H1 (cell line): ENCODE measurements around the gene SMG1. TPM values are rescaled to one million over a fixed set of nuclear protein-coding genes. Genes with fewer than 3 reads are reported as not detected.

ENCODE experiments used
- CTCF ChIA-PET: fragments of 300-600 bp; sonication (Branson Sonifier 250); formaldehyde crosslinking; loops from one replicate; lab custom pipeline; 2021; ENCODE audit not compliant: partially characterized antibody; lab: Charles Lee
- POLR2A ChIA-PET: fragments of 300-600 bp; sonication (Branson Sonifier 250); formaldehyde crosslinking; loops from one replicate; lab custom pipeline; 2021; ENCODE audit warnings: inconsistent platforms; ENCODE audit not compliant: partially characterized antibody; lab: Charles Lee
- DNase-seq, 2 experiments: peaks; one replicate each; pipeline versions ENCODE4 v3.0.0 to v3.0.0-alpha.2; 2010 to 2022; ENCODE audit warnings: low spot score in 2 of 2, low read depth in 1 of 2, mixed read lengths in 1 of 2
- FAIRE-seq: peaks from 2 replicates; lab custom pipeline; 2011; peaks lifted over from hg19 to GRCh38; lab: Jason Lieb, UNC
- H2AFZ ChIP-seq: 2 replicates; pipeline ENCODE4 v1.8.1; 2012; ENCODE audit warnings: low read length, inconsistent platforms
- H2AK5ac ChIP-seq: 2 replicates; pipeline ENCODE4 v1.6.1; 2013; ENCODE audit warnings: low read depth, low read length
- H2BK120ac ChIP-seq: replicated peaks from 2 replicates; pipeline ENCODE3; 2013; ENCODE audit warnings: low read depth, low read length, inconsistent platforms
- H2BK12ac ChIP-seq: 2 replicates; pipeline ENCODE4 v1.6.1; 2013; ENCODE audit warnings: low read depth, low read length
- H2BK15ac ChIP-seq: 2 replicates; pipeline ENCODE4 v1.6.1; 2013; ENCODE audit warnings: low read length
- H2BK20ac ChIP-seq: 2 replicates; pipeline ENCODE4 v1.6.1; 2013; ENCODE audit warnings: low read length
- H2BK5ac ChIP-seq: 2 replicates; pipeline ENCODE4 v1.6.1; 2013; ENCODE audit warnings: low read depth, low read length
- H3K14ac ChIP-seq: 2 replicates; pipeline ENCODE4 v1.6.1; 2013; ENCODE audit warnings: inconsistent platforms; ENCODE audit not compliant: insufficient read length
- H3K18ac ChIP-seq: 2 replicates; pipeline ENCODE4 v1.6.1; 2013; ENCODE audit warnings: low read length; ENCODE audit errors: extremely low read depth
- H3K23ac ChIP-seq: 2 replicates; pipeline ENCODE4 v1.6.1; 2013; ENCODE audit warnings: inconsistent platforms; ENCODE audit not compliant: insufficient read length
- H3K23me2 ChIP-seq: 2 replicates; pipeline ENCODE4 v1.6.1; 2013; ENCODE audit warnings: low read depth, low read length
- H3K27ac ChIP-seq: 2 replicates; pipeline ENCODE4 v1.6.1; 2011; ENCODE audit warnings: low read depth, low read length, inconsistent platforms
- H3K27me3 ChIP-seq, 4 experiments: replicated peaks in 1 of 4; 1 replicate in 1 of 4; 2 replicates in 3 of 4; pipeline versions ENCODE4 v1.6.1 to v1.8.1; 2011 to 2013; ENCODE audit warnings: low read length in 3 of 4, mild to moderate bottlenecking in 3 of 4, inconsistent platforms in 2 of 4, mixed read lengths in 2 of 4, moderate library complexity in 1 of 4; ENCODE audit not compliant: control insufficient read depth in 3 of 4, insufficient read depth in 3 of 4; ENCODE audit errors: extremely low read depth in 1 of 4
- H3K36me3 ChIP-seq, 4 experiments: 2 replicates each; pipeline versions ENCODE4 v1.6.1 to v1.8.1; 2011 to 2013; ENCODE audit warnings: mild to moderate bottlenecking in 4 of 4, low read length in 3 of 4, moderate library complexity in 2 of 4, control low read depth in 1 of 4, inconsistent platforms in 1 of 4; ENCODE audit not compliant: insufficient read depth in 4 of 4, control insufficient read depth in 2 of 4
- H3K4ac ChIP-seq: replicated peaks from 2 replicates; pipeline ENCODE3; 2013; ENCODE audit warnings: low read length, low read depth, mixed read lengths, inconsistent platforms; ENCODE audit not compliant: insufficient read length
- H3K4me1 ChIP-seq, 4 experiments: replicated peaks in 1 of 4; 1 replicate in 1 of 4; 2 replicates in 3 of 4; pipeline versions ENCODE4 v1.6.1 to v1.8.1; 2011 to 2013; ENCODE audit warnings: low read length in 3 of 4, inconsistent platforms in 2 of 4, mixed read lengths in 1 of 4; ENCODE audit not compliant: insufficient read depth in 4 of 4, control insufficient read depth in 3 of 4
- H3K4me2 ChIP-seq, 2 experiments: 2 replicates each; pipeline versions ENCODE4 v1.6.1 to v1.8.1; 2011 to 2013; ENCODE audit warnings: low read depth in 2 of 2, low read length in 2 of 2, control low read depth in 1 of 2, inconsistent platforms in 1 of 2, mild to moderate bottlenecking in 1 of 2; ENCODE audit not compliant: insufficient read depth in 1 of 2
- H3K4me3 ChIP-seq, 4 experiments: fragments of 200-600, 300-600 bp in 1 of 4; sonication (generic), shearing (Covaris generic), sonication (Bioruptor Twin) in 1 of 4; 2 replicates each; pipeline versions ENCODE4 v1.5.1 to v1.8.1; 2011 to 2016; ENCODE audit warnings: low read length in 4 of 4, low read depth in 3 of 4, control low read depth in 2 of 4, inconsistent platforms in 2 of 4, mild to moderate bottlenecking in 2 of 4, mixed read lengths in 1 of 4, moderate library complexity in 1 of 4; ENCODE audit not compliant: insufficient read depth in 2 of 4; ENCODE audit errors: extremely low read depth in 1 of 4
- H3K56ac ChIP-seq: replicated peaks from 2 replicates; pipeline ENCODE3; 2013; ENCODE audit warnings: low read depth, mild to moderate bottlenecking, mixed read lengths, low read length, inconsistent platforms; ENCODE audit not compliant: insufficient read length
- H3K79me1 ChIP-seq: 2 replicates; pipeline ENCODE4 v1.6.1; 2013; ENCODE audit warnings: low read depth, low read length, control low read depth
- H3K79me2 ChIP-seq, 2 experiments: 2 replicates each; pipeline versions ENCODE4 v1.6.1 to v1.8.1; 2012 to 2013; ENCODE audit warnings: low read length in 2 of 2, mild to moderate bottlenecking in 2 of 2, inconsistent platforms in 1 of 2; ENCODE audit not compliant: insufficient read depth in 2 of 2, control insufficient read depth in 1 of 2
- H3K9ac ChIP-seq, 4 experiments: replicated peaks in 1 of 4; 1 replicate in 1 of 4; 2 replicates in 3 of 4; pipeline versions ENCODE4 v1.6.1 to v1.8.1; 2011 to 2013; ENCODE audit warnings: low read depth in 3 of 4, low read length in 3 of 4, control low read depth in 2 of 4, mild to moderate bottlenecking in 2 of 4, moderate library complexity in 2 of 4, inconsistent platforms in 1 of 4; ENCODE audit errors: extremely low read depth in 1 of 4
- H3K9me3 ChIP-seq, 2 experiments: 2 replicates each; pipeline versions ENCODE4 v1.6.1 to v1.8.1; 2012 to 2013; ENCODE audit warnings: mild to moderate bottlenecking in 2 of 2, moderate library complexity in 2 of 2, control low read depth in 1 of 2, inconsistent platforms in 1 of 2, low read depth in 1 of 2, low read length in 1 of 2, mixed read lengths in 1 of 2; ENCODE audit not compliant: insufficient read depth in 2 of 2
- H4K20me1 ChIP-seq, 2 experiments: replicated peaks in 1 of 2; 2 replicates each; pipeline versions ENCODE3 to v1.8.1; 2011 to 2013; ENCODE audit warnings: inconsistent platforms in 2 of 2, low read length in 2 of 2, mild to moderate bottlenecking in 1 of 2; ENCODE audit not compliant: insufficient read depth in 2 of 2, control insufficient read depth in 1 of 2
- H4K5ac ChIP-seq: 2 replicates; pipeline ENCODE4 v1.6.1; 2013; ENCODE audit warnings: low read length, low read depth, mixed read lengths, inconsistent platforms; ENCODE audit not compliant: insufficient read length
- H4K8ac ChIP-seq: 2 replicates; pipeline ENCODE4 v1.8.0; 2013; ENCODE audit warnings: mild to moderate bottlenecking, moderate library complexity, low read length, inconsistent platforms; ENCODE audit not compliant: insufficient read depth; ENCODE audit errors: extremely low read depth
- H4K91ac ChIP-seq: replicated peaks from 2 replicates; pipeline ENCODE3; 2013; ENCODE audit warnings: low read length, mixed read lengths, inconsistent platforms; ENCODE audit not compliant: insufficient read length
- BCL11A ChIP-seq, 2 experiments: IDR thresholded peaks; one replicate each; pipeline ENCODE4 v1.6.1; 2011; ENCODE audit warnings: low read depth in 2 of 2, low read length in 2 of 2, mild to moderate bottlenecking in 2 of 2
- CREB1 ChIP-seq: IDR thresholded peaks from 2 replicates; pipeline ENCODE4 v1.6.1; 2012; ENCODE audit warnings: inconsistent platforms
- CTCF ChIP-seq, 3 experiments: IDR thresholded peaks; 1 replicate in 2 of 3; 2 replicates in 1 of 3; pipeline versions ENCODE4 v1.5.1 to v1.6.1; 2011; ENCODE audit warnings: low read length in 3 of 3, mild to moderate bottlenecking in 3 of 3, inconsistent platforms in 2 of 3, low read depth in 1 of 3, moderate library complexity in 1 of 3; ENCODE audit not compliant: insufficient read depth in 1 of 3; ENCODE audit errors: control extremely low read depth in 1 of 3
- HDAC6 ChIP-seq: IDR thresholded peaks from one replicate; pipeline ENCODE4 v1.7.1; 2012; ENCODE audit warnings: low read depth, mild to moderate bottlenecking, inconsistent platforms, low read length, moderate library complexity
- MAX ChIP-seq: IDR thresholded peaks from 2 replicates; pipeline ENCODE4 v1.6.1; 2012; ENCODE audit warnings: inconsistent platforms
- RXRA ChIP-seq: IDR thresholded peaks from 2 replicates; pipeline ENCODE4 v1.6.1; 2011; ENCODE audit warnings: low read depth, mild to moderate bottlenecking, low read length, moderate library complexity; ENCODE audit not compliant: insufficient read depth
- SAP30 ChIP-seq: fragments of 300-600 bp; sonication (generic); IDR thresholded peaks from 2 replicates; pipeline ENCODE4 v1.7.1; 2012; ENCODE audit warnings: low read length, moderate library complexity, mild to moderate bottlenecking, inconsistent platforms; ENCODE audit not compliant: insufficient read depth, insufficient replicate concordance
- SIRT6 ChIP-seq: IDR thresholded peaks from one replicate; pipeline ENCODE4 v1.7.1; 2012; ENCODE audit warnings: low read length, inconsistent platforms
- SIX5 ChIP-seq: IDR thresholded peaks from 2 replicates; pipeline ENCODE4 v1.6.1; 2011; ENCODE audit warnings: mild to moderate bottlenecking, low read depth, low read length
- SP4 ChIP-seq: IDR thresholded peaks from 2 replicates; pipeline ENCODE4 v1.6.1; 2012; ENCODE audit warnings: low read length, inconsistent platforms
- TBP ChIP-seq: IDR thresholded peaks from 2 replicates; pipeline ENCODE4 v1.6.1; 2011; ENCODE audit warnings: low read depth, low read length, improper control_type of control experiment
- WGBS, 2 experiments: shearing (Covaris generic) in 1 of 2; methylation state at CpG; one replicate each; pipeline versions ENCODE4 v1.1.6 to v1.1.7; 2013 to 2015; ENCODE audit warnings: low lambda C conversion rate in 2 of 2, mixed read lengths in 2 of 2, inconsistent platforms in 1 of 2, low coverage in 1 of 2, missing lambda C conversion rate in 1 of 2; ENCODE audit not compliant: insufficient replicate concordance in 2 of 2, insufficient coverage in 1 of 2, insufficient read length in 1 of 2; ENCODE audit errors: extremely low coverage in 1 of 2, missing lambda C conversion rate in 1 of 2; 5-methylcytosine and 5-hydroxymethylcytosine counted together
- polyA plus RNA-seq, 7 experiments: library from polyadenylated mRNA; depleted of rRNA in 3 of 7; stranded (reverse) in 5 of 7; unstranded in 2 of 7; fragments of >200 nt in 5 of 7; fragments of 200-250 nt in 2 of 7; gene quantifications; 1 replicate in 5 of 7; 2 replicates in 1 of 7; 4 replicates in 1 of 7; pipeline versions ENCODE4 v1.2.1 to v1.2.3, GENCODE V29; 2011 to 2013; ENCODE audit warnings: missing spikeins in 2 of 7, mixed read lengths in 2 of 7
- total RNA-seq: library from RNA; stranded (reverse); fragmentation: NEBNext Ultra II Directional; extraction: Animal tissue kit (Norgen Biotek cat#: 25700); gene quantifications from 2 replicates; pipeline ENCODE4 v1.2.1, GENCODE V29; 2021

SMG1 gene
- total and polyA plus RNA-seq, 2 of the 8 experiments (the other 6 are each of a cell fraction or from before 2014, with no cell fraction given), result 14.9 to 90.6 TPM

DNA sequence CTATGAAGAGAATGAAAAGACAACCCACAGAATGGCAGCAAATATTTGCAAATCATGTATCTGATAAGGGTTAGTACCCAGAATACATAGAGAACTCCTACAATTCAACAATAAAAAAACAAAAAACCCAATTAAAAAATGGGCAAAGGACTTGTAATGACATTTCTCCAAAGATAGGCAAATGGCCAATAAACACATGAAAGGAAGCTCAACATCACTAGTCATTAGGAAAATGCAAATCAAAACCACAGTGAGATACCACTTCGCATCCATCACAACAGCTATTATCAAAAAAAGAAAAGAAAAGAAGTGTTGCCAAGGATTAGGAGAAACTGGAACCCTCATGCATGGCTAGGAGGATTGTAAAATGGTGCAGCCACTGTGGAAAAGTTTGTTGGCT is 79.8 kb downstream of the SMG1 start:
- no peak for FAIRE-seq
- no peak overlapping the region for H3K27ac ChIP-seq
- H3K4me2 ChIP-seq, result 0 out of 4 replicates have a peak overlapping the region, but pooled peaks of 1 of the 2 experiments have one; percentile 27
- H3K23me2 ChIP-seq, result no peaks in the 10 kb centered on the region; the same call in 1 of the 2 replicates
- H2AK5ac ChIP-seq, result no peak overlapping the region
- H3K4me1 ChIP-seq, result peaks cover 0 to 3% (median 0%) of the 10 kb centered on the region in 4 experiments; a peak in 1 of 7 replicates
- 82% methylated on average over 1 of the region's 1 CpG; no CpG with 5 or more reads in 1 of the 2 experiments for WGBS, 2 experiments
- H2BK120ac ChIP-seq, result no peak overlapping the region
- H3K36me3 ChIP-seq, result peaks cover 34 to 90% (median 68%) of the 10 kb centered on the region in 4 experiments
- no peak overlapping the region for H3K4ac ChIP-seq
- POLR2A ChIA-PET, result interaction anchor here (1.1 to 2.7 kb wide), 2 partner anchors 45 to 56 kb away, joined by 4 to 8 read pairs; partner anchors contain the start of genes ARL6IP1 and RPS15A
- DNase-seq, result no peak
- no peak overlapping the region for H2BK15ac ChIP-seq
- no peak overlapping the region for H2BK20ac ChIP-seq
- no peak overlapping the region for H4K91ac ChIP-seq
- no peaks in the 10 kb centered on the region for H3K79me1 ChIP-seq
- H4K8ac ChIP-seq, result no peak overlapping the region
- H4K20me1 ChIP-seq, result peaks cover 0 to 7% of the 10 kb centered on the region in 2 experiments
- H3K56ac ChIP-seq, result no peak overlapping the region
- no peak overlapping the region for H3K9ac ChIP-seq
- no peaks in the 10 kb centered on the region for H3K9me3 ChIP-seq
- H2AFZ ChIP-seq, result no peak overlapping the region
- no peak overlapping the region for H3K18ac ChIP-seq
- CTCF ChIA-PET, result interaction anchor here (0.6 to 1.1 kb wide), 2 partner anchors 10 to 1267 kb away, joined by 3 read pairs; no protein-coding TSS in a partner anchor
- H3K14ac ChIP-seq, result no peak overlapping the region
- H3K79me2 ChIP-seq, result no peaks in the 10 kb centered on the region
- TF ChIP-seq CREB1 (no peak), SP4 (no peak), HDAC6 (no peak), MAX (no peak), SAP30 (no peak), TBP (no peak), RXRA (no peak), SIX5 (no peak), SIRT6 (no peak), BCL11A (IDR thresholded peaks at IDR 0.05; ENCODE audit: low read depth in 2 of 2, low read length in 2 of 2) (no peak), CTCF (IDR thresholded peaks at IDR 0.05; ENCODE audit: control extremely low read depth in 1 of 3, insufficient read depth in 1 of 3, low read depth in 1 of 3, low read length in 3 of 3) (no peak)
- no peak overlapping the region for H4K5ac ChIP-seq
- no peak overlapping the region for H2BK5ac ChIP-seq
- no peaks in the 10 kb centered on the region for H3K27me3 ChIP-seq
- H3K4me3 ChIP-seq, result no peak overlapping the region
- H3K23ac ChIP-seq, result no peak overlapping the region
- no peak overlapping the region for H2BK12ac ChIP-seq
